Measurements from ENCODE around the gene SPOCK1. TPM values are rescaled to one million over a fixed set of nuclear protein-coding genes. Genes with fewer than 3 reads are reported as not detected.

The SPOCK1 gene
- total and polyA plus RNA-seq, 2 experiments from 2014 or later, result 8.2 to 10.5 TPM

DNA sequence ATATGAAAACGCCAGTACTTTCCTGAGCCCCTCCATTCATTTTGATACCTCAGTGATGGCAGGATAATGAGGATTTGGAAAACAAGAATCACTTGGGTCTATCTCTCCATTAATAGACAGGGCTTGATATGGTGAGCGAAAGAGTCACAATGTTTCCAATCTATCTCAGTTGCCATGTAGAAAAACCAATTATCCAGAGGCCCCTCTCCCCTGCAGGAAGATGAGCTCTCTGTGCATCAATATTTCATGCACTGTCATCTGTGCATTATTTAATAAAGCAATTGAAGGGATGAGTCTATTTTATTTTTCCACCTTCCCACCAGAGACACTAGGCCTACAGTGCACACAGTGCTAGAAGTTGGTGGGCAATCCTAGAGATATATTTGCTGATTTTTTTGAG is 326.9 kb downstream of the SPOCK1 start (continued):
- TF ChIP-seq, protein P1, sequence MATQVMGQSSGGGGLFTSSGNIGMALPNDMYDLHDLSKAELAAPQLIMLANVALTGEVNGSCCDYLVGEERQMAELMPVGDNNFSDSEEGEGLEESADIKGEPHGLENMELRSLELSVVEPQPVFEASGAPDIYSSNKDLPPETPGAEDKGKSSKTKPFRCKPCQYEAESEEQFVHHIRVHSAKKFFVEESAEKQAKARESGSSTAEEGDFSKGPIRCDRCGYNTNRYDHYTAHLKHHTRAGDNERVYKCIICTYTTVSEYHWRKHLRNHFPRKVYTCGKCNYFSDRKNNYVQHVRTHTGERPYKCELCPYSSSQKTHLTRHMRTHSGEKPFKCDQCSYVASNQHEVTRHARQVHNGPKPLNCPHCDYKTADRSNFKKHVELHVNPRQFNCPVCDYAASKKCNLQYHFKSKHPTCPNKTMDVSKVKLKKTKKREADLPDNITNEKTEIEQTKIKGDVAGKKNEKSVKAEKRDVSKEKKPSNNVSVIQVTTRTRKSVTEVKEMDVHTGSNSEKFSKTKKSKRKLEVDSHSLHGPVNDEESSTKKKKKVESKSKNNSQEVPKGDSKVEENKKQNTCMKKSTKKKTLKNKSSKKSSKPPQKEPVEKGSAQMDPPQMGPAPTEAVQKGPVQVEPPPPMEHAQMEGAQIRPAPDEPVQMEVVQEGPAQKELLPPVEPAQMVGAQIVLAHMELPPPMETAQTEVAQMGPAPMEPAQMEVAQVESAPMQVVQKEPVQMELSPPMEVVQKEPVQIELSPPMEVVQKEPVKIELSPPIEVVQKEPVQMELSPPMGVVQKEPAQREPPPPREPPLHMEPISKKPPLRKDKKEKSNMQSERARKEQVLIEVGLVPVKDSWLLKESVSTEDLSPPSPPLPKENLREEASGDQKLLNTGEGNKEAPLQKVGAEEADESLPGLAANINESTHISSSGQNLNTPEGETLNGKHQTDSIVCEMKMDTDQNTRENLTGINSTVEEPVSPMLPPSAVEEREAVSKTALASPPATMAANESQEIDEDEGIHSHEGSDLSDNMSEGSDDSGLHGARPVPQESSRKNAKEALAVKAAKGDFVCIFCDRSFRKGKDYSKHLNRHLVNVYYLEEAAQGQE (IDR thresholded peaks at IDR 0.05; ENCODE audit: unreplicated experiment), result no peak
- TF ChIP-seq, protein P2, sequence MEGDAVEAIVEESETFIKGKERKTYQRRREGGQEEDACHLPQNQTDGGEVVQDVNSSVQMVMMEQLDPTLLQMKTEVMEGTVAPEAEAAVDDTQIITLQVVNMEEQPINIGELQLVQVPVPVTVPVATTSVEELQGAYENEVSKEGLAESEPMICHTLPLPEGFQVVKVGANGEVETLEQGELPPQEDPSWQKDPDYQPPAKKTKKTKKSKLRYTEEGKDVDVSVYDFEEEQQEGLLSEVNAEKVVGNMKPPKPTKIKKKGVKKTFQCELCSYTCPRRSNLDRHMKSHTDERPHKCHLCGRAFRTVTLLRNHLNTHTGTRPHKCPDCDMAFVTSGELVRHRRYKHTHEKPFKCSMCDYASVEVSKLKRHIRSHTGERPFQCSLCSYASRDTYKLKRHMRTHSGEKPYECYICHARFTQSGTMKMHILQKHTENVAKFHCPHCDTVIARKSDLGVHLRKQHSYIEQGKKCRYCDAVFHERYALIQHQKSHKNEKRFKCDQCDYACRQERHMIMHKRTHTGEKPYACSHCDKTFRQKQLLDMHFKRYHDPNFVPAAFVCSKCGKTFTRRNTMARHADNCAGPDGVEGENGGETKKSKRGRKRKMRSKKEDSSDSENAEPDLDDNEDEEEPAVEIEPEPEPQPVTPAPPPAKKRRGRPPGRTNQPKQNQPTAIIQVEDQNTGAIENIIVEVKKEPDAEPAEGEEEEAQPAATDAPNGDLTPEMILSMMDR (conservative IDR thresholded peaks at IDR 0.05; ENCODE audit: low read depth in 2 of 2), result no peak
- no peak for TF ChIP-seq ZNF114 (CRISPR knock-in tag; IDR thresholded peaks at IDR 0.05)
- no peak for TF ChIP-seq JUNB (IDR thresholded peaks at IDR 0.05; ENCODE audit: unreplicated experiment)
- TF ChIP-seq, protein P3, sequence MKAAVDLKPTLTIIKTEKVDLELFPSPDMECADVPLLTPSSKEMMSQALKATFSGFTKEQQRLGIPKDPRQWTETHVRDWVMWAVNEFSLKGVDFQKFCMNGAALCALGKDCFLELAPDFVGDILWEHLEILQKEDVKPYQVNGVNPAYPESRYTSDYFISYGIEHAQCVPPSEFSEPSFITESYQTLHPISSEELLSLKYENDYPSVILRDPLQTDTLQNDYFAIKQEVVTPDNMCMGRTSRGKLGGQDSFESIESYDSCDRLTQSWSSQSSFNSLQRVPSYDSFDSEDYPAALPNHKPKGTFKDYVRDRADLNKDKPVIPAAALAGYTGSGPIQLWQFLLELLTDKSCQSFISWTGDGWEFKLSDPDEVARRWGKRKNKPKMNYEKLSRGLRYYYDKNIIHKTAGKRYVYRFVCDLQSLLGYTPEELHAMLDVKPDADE (IDR thresholded peaks at IDR 0.05), result no peak
- TF ChIP-seq POLR2AphosphoS5 (IDR thresholded peaks at IDR 0.05; ENCODE audit: low read depth), result no peak
- no peak for TF ChIP-seq ZNF331 (CRISPR knock-in tag; IDR thresholded peaks at IDR 0.05; ENCODE audit: low read depth)
- no peak for TF ChIP-seq EZH2 (IDR thresholded peaks at IDR 0.05; ENCODE audit: low read depth, unreplicated experiment)
- no peak for TF ChIP-seq NANOG (IDR thresholded peaks at IDR 0.05; ENCODE audit: borderline replicate concordance)
- TF ChIP-seq STAT1 (IDR thresholded peaks at IDR 0.05; ENCODE audit: unreplicated experiment), result no peak

DNA sequence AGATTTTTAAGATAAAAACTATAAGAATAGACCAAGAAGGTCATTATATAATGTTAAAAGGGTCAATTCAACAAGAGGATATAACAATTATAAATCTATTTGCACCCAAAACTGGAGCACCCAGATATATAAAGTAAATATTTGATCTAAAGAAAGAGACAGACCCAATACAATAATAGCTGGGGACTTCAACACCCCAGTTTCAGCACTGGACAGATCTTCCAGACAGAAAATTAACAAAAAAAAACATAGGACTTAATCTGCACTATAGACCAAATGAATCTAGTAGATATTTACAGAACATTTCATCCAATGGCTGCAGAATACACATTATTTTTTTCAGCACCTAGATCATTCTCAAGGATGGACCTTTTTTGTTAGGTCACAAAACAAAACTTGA is 331.9 kb downstream of the SPOCK1 start:
- H3K36me3 Mint-ChIP-seq (ENCODE audit: low read depth), result no peaks in the 10 kb centered on the region
- ATAC-seq (no peak), DNase-seq (ENCODE audit: low spot score) (no peak)
- no peak overlapping the region for H3K4me3 ChIP-seq
- no peak overlapping the region for H2AFZ ChIP-seq
- no peaks in the 10 kb centered on the region for H3K4me1 Mint-ChIP-seq
- H3K27ac Mint-ChIP-seq, result no peak overlapping the region
- no peaks in the 10 kb centered on the region for H3F3A ChIP-seq (replicated peaks; ENCODE audit: low read depth)
- no peak for TF ChIP-seq CREB1 (CRISPR knock-in tag; IDR thresholded peaks at IDR 0.05; ENCODE audit: low read depth)
- TF ChIP-seq, protein P1 (IDR thresholded peaks at IDR 0.05; ENCODE audit: unreplicated experiment), result peak; percentile 39
- no peaks in the 10 kb centered on the region for H3K36me3 ChIP-seq (ENCODE audit: insufficient read depth)
- H3K27me3 ChIP-seq (ENCODE audit: insufficient read depth), result no peaks in the 10 kb centered on the region
- H3K79me2 ChIP-seq (replicated peaks; ENCODE audit: insufficient read depth), result no peaks in the 10 kb centered on the region
- no peak overlapping the region for H3K4me2 ChIP-seq
- no peak overlapping the region for H3K4me3 Mint-ChIP-seq
- H3K9me2 ChIP-seq (ENCODE audit: insufficient read depth), result no peaks in the 10 kb centered on the region
- no peaks in the 10 kb centered on the region for H3K9me3 Mint-ChIP-seq
- no peaks in the 10 kb centered on the region for H3K4me1 ChIP-seq (ENCODE audit: insufficient read depth)
- H4K20me1 ChIP-seq (replicated peaks; ENCODE audit: insufficient read depth), result no peaks in the 10 kb centered on the region
- H3K27ac ChIP-seq (ENCODE audit: low read depth), result no peak overlapping the region
- H3K27me3 Mint-ChIP-seq (ENCODE audit: insufficient read depth, low read depth, poor library complexity), result no peaks in the 10 kb centered on the region

Data from GM23338 (cell line).